Activated effector memory CD4-positive, alpha-beta T cell treated with anti-CD3 and anti-CD28 coated beads, Interleukin-2, amount 50 U/mL, for 16 hours (primary cell): ENCODE data around the gene RAB10.

Experiments used
- DNase-seq: peaks from one replicate; pipeline ENCODE4 v3.0.0-alpha.2; 2020

Gene RAB10

GRCh38 chr2:26184121-26184520, 150.2 kb downstream of the RAB10 start:
- DNase-seq: no peak

GRCh38 chr2:26184555-26185303, 150.8 kb downstream of the RAB10 start:
- peak; percentile 94 for DNase-seq

GRCh38 chr2:26185304-26185928, 151.5 kb downstream of the RAB10 start:
- no peak for DNase-seq

- no peak for DNase-seq
These were observed 152.3 kb downstream of the RAB10 start for GRCh38 chr2:26185954-26186770.
